ENCODE results near the gene AOC1. TPM values are rescaled to one million over a fixed set of nuclear protein-coding genes. Genes with fewer than 3 reads are reported as not detected.

AOC1 gene
- total RNA-seq, 2 donors from 2014 or later, result not detected

DNA sequence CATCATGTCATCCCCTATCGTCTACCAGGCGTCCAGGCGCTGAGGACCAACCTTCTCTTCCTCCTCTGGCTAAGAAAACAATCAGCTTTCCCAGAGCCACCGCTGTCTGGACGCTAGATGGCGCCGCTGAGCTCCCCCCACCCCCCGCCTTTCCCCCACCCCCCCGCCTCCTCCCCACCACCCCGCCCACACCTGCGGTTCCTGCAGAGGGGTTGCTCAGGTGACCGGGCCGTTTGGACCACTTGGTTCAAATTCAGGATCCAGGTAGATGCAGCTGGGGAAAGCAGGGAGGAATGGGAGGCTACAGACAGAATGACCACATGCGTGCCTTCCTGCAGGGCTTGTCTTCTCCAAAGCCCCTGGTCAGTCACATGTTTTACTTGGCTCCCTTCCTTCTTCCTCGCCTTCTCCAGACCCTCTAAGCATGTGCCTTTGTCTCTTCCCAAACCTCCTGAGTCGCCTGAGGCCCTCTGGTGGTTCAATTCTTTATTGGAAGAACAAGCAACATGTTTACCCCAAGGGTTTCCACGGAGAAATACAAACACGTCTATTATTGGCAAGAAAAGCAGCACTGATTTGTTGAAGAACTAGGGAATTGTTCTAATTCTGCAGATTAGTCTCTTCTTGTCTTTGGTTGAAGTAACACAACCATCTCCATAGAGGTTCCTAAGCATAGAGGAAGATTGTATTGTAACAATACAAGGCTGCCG is 24.7 kb downstream of the AOC1 start:
- Histone ChIP-seq H3K27me3 (replicated peaks; ENCODE audit: insufficient read depth) (no peaks in the 10 kb centered on the region), H3K4me1 (ENCODE audit: control insufficient read depth in 1 of 2, low read depth in 2 of 2) (no peaks in the 10 kb centered on the region), H3K4me3 (no peak overlapping the region), H3K36me3 (no peaks in the 10 kb centered on the region), H3K9me3 (peaks cover 16% of the 10 kb centered on the region), H3K27ac (no peak overlapping the region)
- TF ChIP-seq, protein P1, sequence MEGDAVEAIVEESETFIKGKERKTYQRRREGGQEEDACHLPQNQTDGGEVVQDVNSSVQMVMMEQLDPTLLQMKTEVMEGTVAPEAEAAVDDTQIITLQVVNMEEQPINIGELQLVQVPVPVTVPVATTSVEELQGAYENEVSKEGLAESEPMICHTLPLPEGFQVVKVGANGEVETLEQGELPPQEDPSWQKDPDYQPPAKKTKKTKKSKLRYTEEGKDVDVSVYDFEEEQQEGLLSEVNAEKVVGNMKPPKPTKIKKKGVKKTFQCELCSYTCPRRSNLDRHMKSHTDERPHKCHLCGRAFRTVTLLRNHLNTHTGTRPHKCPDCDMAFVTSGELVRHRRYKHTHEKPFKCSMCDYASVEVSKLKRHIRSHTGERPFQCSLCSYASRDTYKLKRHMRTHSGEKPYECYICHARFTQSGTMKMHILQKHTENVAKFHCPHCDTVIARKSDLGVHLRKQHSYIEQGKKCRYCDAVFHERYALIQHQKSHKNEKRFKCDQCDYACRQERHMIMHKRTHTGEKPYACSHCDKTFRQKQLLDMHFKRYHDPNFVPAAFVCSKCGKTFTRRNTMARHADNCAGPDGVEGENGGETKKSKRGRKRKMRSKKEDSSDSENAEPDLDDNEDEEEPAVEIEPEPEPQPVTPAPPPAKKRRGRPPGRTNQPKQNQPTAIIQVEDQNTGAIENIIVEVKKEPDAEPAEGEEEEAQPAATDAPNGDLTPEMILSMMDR (IDR thresholded peaks at IDR 0.05), result no peak
- ATAC-seq (ENCODE audit: insufficient number of reproducible peaks, low FRiP score, low read depth) (no peak), DNase-seq (ENCODE audit: low spot score) (no peak)

DNA sequence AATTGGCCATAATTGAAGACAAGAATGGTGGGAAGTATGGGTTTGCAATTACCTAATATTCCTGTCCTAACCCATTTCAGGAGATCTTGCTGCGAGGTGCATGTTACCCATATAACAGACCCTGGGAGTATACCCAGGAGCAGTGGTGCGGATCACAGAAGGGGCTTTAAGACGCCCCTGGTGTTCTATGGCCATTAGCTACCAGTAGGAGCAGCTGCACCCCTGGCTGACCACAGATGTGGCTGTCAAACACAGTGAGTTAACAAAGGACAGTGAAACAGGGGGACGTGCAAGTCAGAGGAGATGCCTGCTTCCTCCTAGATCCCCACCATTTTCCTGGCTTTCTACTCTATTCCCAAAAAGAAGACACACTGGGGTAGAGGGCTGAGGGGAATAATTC is 25.2 kb downstream of the AOC1 start:
- Histone ChIP-seq H3K36me3 (no peaks in the 10 kb centered on the region), H3K27ac (no peak overlapping the region), H3K4me1 (ENCODE audit: control insufficient read depth in 1 of 2, low read depth in 2 of 2) (no peaks in the 10 kb centered on the region), H3K9me3 (peaks cover 16% of the 10 kb centered on the region), H3K4me3 (no peak overlapping the region), H3K27me3 (replicated peaks; ENCODE audit: insufficient read depth) (no peaks in the 10 kb centered on the region)
- TF ChIP-seq, protein P1 (IDR thresholded peaks at IDR 0.05), result no peak
- DNase-seq (ENCODE audit: low spot score) (no peak), ATAC-seq (ENCODE audit: insufficient number of reproducible peaks, low FRiP score, low read depth) (no peak)

DNA sequence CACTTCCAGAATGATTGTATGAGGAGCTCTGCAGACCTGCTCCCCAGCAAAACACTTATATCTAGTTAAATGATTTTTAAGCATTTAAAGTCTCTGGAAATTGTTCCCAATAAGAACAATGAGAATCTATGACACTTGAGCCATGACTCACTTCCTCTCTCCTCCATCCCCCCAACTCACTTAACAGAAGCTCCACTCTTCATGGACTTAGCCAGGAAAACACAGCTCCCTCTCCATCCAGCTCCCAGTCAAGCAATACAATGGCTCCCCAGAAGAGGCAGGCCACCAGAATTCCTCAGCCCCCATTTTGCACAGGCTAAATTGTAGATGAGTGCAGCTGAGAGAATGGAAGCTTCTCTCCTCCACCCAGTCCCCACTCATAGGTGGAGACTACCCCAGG is 27.0 kb downstream of the AOC1 start:
- no peak overlapping the region for H3K27ac ChIP-seq
- TF ChIP-seq, protein P1 (IDR thresholded peaks at IDR 0.05), result no peak
- no peak for ATAC-seq (ENCODE audit: insufficient number of reproducible peaks, low FRiP score, low read depth)
- DNase-seq (ENCODE audit: low spot score), result no peak
- peaks cover 16% of the 10 kb centered on the region for H3K9me3 ChIP-seq
- no peak overlapping the region for H3K4me3 ChIP-seq
- no peaks in the 10 kb centered on the region for H3K36me3 ChIP-seq
- H3K27me3 ChIP-seq (replicated peaks; ENCODE audit: insufficient read depth), result no peaks in the 10 kb centered on the region
- no peaks in the 10 kb centered on the region for H3K4me1 ChIP-seq (ENCODE audit: control insufficient read depth in 1 of 2, low read depth in 2 of 2)

DNA sequence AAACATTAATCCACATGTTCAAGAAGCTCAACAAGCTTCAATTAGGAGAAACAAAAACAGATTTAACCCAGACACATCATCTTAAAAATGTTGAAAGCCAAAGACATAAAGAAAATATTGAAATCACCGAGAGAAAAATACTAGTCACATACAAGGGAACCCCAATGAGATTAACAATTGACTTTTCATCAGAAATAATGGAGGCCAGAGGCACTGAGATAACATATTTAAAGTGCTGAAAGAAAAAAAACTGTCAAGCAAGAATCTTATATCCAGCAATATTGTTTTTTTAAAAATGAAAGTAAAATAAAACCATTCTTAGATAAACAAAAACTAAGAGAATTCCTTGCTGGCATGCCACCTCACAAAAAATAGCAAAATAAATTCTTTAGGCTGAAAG is 28.9 kb downstream of the AOC1 start:
- no peaks in the 10 kb centered on the region for H3K4me1 ChIP-seq (ENCODE audit: control insufficient read depth in 1 of 2, low read depth in 2 of 2)
- H3K27me3 ChIP-seq (replicated peaks; ENCODE audit: insufficient read depth), result no peaks in the 10 kb centered on the region
- TF ChIP-seq, protein P1 (IDR thresholded peaks at IDR 0.05), result no peak
- DNase-seq (ENCODE audit: low spot score), result no peak
- ATAC-seq (ENCODE audit: insufficient number of reproducible peaks, low FRiP score, low read depth), result no peak
- peaks cover 21% of the 10 kb centered on the region for H3K9me3 ChIP-seq
- H3K36me3 ChIP-seq, result no peaks in the 10 kb centered on the region
- no peak overlapping the region for H3K4me3 ChIP-seq
- no peak overlapping the region for H3K27ac ChIP-seq

DNA sequence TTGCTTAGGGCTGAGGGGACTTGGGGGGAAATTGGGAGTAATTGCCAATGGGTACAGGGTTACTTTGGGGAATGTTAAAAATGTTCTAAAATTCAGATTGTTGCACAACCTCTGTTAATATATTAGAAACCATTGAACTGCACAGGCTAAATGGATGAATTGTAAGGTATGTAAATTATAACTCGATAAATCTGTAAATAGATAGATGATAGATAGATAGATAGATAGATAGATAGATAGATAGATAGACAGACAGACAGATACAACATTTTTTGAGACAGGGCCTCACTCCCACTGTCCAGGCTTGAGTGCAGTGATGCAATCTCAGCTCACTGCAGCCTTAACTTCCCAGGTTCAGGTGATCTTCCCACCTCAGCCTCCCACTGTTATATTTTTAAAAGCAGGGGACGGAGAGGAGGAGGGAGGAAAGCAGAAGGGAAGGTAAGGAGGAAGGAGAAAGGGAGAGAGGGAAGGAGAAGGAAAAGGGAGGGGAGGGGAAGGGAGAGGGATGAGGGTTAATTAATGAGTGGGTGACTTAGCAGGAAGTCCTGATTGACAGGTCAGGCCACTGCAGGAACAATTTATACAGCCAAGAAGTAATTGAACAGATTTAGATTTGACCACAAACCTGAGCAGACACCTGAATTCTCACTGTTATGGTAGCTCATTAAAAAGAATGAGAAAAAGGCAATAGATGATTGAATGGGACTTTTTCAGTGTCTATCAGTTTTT is 38.7 kb downstream of the AOC1 start:
- Histone ChIP-seq H3K27ac (no peak overlapping the region), H3K4me3 (no peak overlapping the region), H3K36me3 (no peaks in the 10 kb centered on the region), H3K9me3 (peaks cover 7% of the 10 kb centered on the region), H3K4me1 (ENCODE audit: control insufficient read depth in 1 of 2, low read depth in 2 of 2) (no peaks in the 10 kb centered on the region), H3K27me3 (replicated peaks; ENCODE audit: insufficient read depth) (no peaks in the 10 kb centered on the region)
- DNase-seq (ENCODE audit: low spot score) (no peak), ATAC-seq (ENCODE audit: insufficient number of reproducible peaks, low FRiP score, low read depth) (no peak)
- TF ChIP-seq, protein P1 (IDR thresholded peaks at IDR 0.05), result no peak

Data from thoracic aorta (tissue), 2 donors.